GM10266 (cell line): ENCODE results near the gene GBX2.

Source experiments
- DNase-seq: peaks from one replicate; pipeline ENCODE4 v3.0.0; 2012; ENCODE audit errors: extremely low spot score
- CTCF ChIP-seq: IDR thresholded peaks from 2 replicates; pipeline ENCODE4 v1.5.1; 2012; ENCODE audit warnings: mild to moderate bottlenecking, low read depth; ENCODE audit not compliant: control insufficient read depth, insufficient read depth; ENCODE audit errors: missing control alignments

Gene GBX2

GRCh38 chr2:236205867-236206645 is 37.9 kb upstream of the GBX2 start:
- no peak for DNase-seq
- TF ChIP-seq CTCF, result no peak

GRCh38 chr2:236204953-236205352 is 36.8 kb upstream of the GBX2 start:
- TF ChIP-seq CTCF, result no peak

GRCh38 chr2:236200378-236200777 is 32.2 kb upstream of the GBX2 start:
- TF ChIP-seq CTCF, result no peak
- no peak for DNase-seq

More at GRCh38 chr2:236204953-236205352, 36.8 kb upstream of the GBX2 start:
- no peak for DNase-seq

- TF ChIP-seq CTCF, result no peak
- no peak for DNase-seq
These were observed 28.2 kb upstream of the GBX2 start for GRCh38 chr2:236196366-236196765.

- TF ChIP-seq CTCF, result no peak
- DNase-seq, result no peak
These were observed 27.5 kb upstream of the GBX2 start for GRCh38 chr2:236195726-236196125.

- TF ChIP-seq CTCF, result no peak
- no peak for DNase-seq
These were observed 26.6 kb upstream of the GBX2 start for GRCh38 chr2:236194786-236195185.

- DNase-seq, result no peak
- TF ChIP-seq CTCF, result no peak
These were observed 24.8 kb upstream of the GBX2 start for GRCh38 chr2:236193026-236193425.
